CD4-positive, alpha-beta memory T cell (primary cell): ENCODE results near the gene TGIF2. TPM values are rescaled to one million over a fixed set of nuclear protein-coding genes. Genes with fewer than 3 reads are reported as not detected.
A peak's percentile ranks its signal among the peaks of the same experiment; 100 is the strongest.

Source experiments
- CTCF ChIA-PET: fragments of 350-600 bp; sonication (Branson Sonifier 250); formaldehyde crosslinking; loops from one replicate; lab custom pipeline; 2021; ENCODE audit warnings: inconsistent platforms; ENCODE audit not compliant: partially characterized antibody; lab: Charles Lee
- POLR2A ChIA-PET: fragments of 350-600 bp; sonication (Branson Sonifier 250); formaldehyde crosslinking; loops from one replicate; lab custom pipeline; 2021; ENCODE audit not compliant: partially characterized antibody; lab: Charles Lee
- DNase-seq, 5 donors: peaks; one replicate each; pipeline versions ENCODE4 v3.0.0 to v3.0.0-alpha.2; 2020 to 2022; ENCODE audit warnings: mixed read lengths in 1 of 5
- H3K27ac ChIP-seq: one replicate; pipeline ENCODE4 v1.7.0; 2013; ENCODE audit warnings: low read depth, low read length
- H3K27me3 ChIP-seq: 2 replicates; pipeline ENCODE4 v1.7.0; 2013; ENCODE audit warnings: mild to moderate bottlenecking, low read length, moderate library complexity; ENCODE audit not compliant: insufficient read depth
- H3K36me3 ChIP-seq: 2 replicates; pipeline ENCODE4 v1.7.0; 2013; ENCODE audit warnings: mild to moderate bottlenecking, low read length, moderate library complexity; ENCODE audit not compliant: insufficient read depth
- H3K4me1 ChIP-seq: 2 replicates; pipeline ENCODE4 v1.7.0; 2013; ENCODE audit warnings: mild to moderate bottlenecking, low read length, moderate library complexity; ENCODE audit not compliant: insufficient read depth
- H3K4me3 ChIP-seq, 2 donors: one replicate each; pipeline ENCODE4 v1.7.0; 2013; ENCODE audit warnings: low read length in 2 of 2, mild to moderate bottlenecking in 1 of 2
- H3K9me3 ChIP-seq, 2 donors: one replicate each; pipeline ENCODE4 v1.7.0; 2013; ENCODE audit warnings: low read length in 2 of 2, control low read depth in 1 of 2; ENCODE audit not compliant: control insufficient read depth in 1 of 2
- H3K27ac Mint-ChIP-seq, 7 donors: one replicate each; pipeline ENCODE4 v1.8.0; 2020 to 2021; ENCODE audit warnings: mixed read lengths in 7 of 7, mild to moderate bottlenecking in 6 of 7, inconsistent platforms in 3 of 7, moderate library complexity in 3 of 7
- H3K27me3 Mint-ChIP-seq, 2 donors: one replicate each; pipeline ENCODE4 v1.8.0; 2020 to 2021; ENCODE audit warnings: mixed read lengths in 2 of 2
- H3K36me3 Mint-ChIP-seq, 2 donors: one replicate each; pipeline ENCODE4 v1.8.0; 2020 to 2021; ENCODE audit warnings: mixed read lengths in 2 of 2, inconsistent platforms in 1 of 2, mild to moderate bottlenecking in 1 of 2
- H3K4me1 Mint-ChIP-seq, 4 donors: one replicate each; pipeline ENCODE4 v1.8.0; 2020 to 2021; ENCODE audit warnings: mixed read lengths in 4 of 4, mild to moderate bottlenecking in 1 of 4
- H3K4me3 Mint-ChIP-seq, 8 donors: one replicate each; pipeline ENCODE4 v1.8.0; 2020 to 2021; ENCODE audit warnings: mixed read lengths in 8 of 8, mild to moderate bottlenecking in 7 of 8, moderate library complexity in 6 of 8, inconsistent platforms in 3 of 8
- H3K9me3 Mint-ChIP-seq, 8 donors: one replicate each; pipeline ENCODE4 v1.8.0; 2020 to 2021; ENCODE audit warnings: mixed read lengths in 8 of 8, mild to moderate bottlenecking in 5 of 8, inconsistent platforms in 3 of 8, moderate library complexity in 1 of 8
- intact Hi-C: fragments of 100-400 bp; cut with micrococcal nuclease; formaldehyde crosslinking; loops from one replicate; pipeline ENCODE4 v1.15.1; 2023
- polyA plus RNA-seq, 2 donors: library from polyadenylated mRNA; unstranded; fragments of 300-500 nt; fragmentation: Illumina TruSeq; gene quantifications; one replicate each; pipeline ENCODE4 v1.2.3, GENCODE V29; 2021
- total RNA-seq, 2 experiments: library from RNA; stranded (reverse); gene quantifications; one replicate each; pipeline ENCODE4 v1.2.3, GENCODE V29; 2021

Gene TGIF2
- total and polyA plus RNA-seq, 4 experiments from 2014 or later, result 19.2 to 35.0 (median 28.2) TPM

DNA sequence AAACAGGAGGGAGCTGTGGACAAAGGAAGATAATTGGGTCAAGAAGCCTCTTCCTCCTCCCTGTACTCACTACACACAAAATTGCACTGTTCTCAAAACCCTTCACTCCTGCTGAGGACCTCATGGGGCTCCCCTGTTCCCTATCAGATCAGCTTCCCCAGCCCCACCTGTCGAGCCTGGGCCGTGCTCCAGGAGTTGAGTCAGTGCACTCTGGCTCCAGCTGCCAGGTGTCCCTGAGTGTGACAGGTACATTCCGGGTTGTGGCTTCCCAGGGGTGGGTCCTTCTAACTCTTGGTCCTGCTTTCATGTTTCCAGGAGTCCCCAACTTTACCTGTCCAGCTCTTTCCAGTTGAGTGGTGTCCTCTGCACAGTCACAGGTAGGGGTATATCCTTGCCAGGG lies 40.6 kb downstream of the TGIF2 start:
- intact Hi-C loops, result loop anchor here (2.0 to 5.0 kb wide), 3 partner anchors 118 to 273 kb away; no protein-coding TSS in a partner anchor
- no peak overlapping the region for H3K4me3 Mint-ChIP-seq
- Histone ChIP-seq H3K4me1 (peaks cover 15% of the 10 kb centered on the region), H3K27ac (no peak overlapping the region), H3K27me3 (no peaks in the 10 kb centered on the region), H3K9me3 (no peaks in the 10 kb centered on the region), H3K36me3 (peaks cover 56% of the 10 kb centered on the region), H3K4me3 (no peak overlapping the region)
- H3K27ac Mint-ChIP-seq, result peak overlapping the region in 6 of 7 donors; percentile 43 to 74 (median 58)
- peaks cover 25 to 65% of the 10 kb centered on the region in 2 donors for H3K36me3 Mint-ChIP-seq
- DNase-seq, result no peak
- ChIA-PET POLR2A (interaction anchor here (1.3 to 12.7 kb wide), 2 partner anchors 8 to 30 kb away, joined by 7 to 131 read pairs; partner anchors contain the start of genes RAB5IF and SLA2), CTCF (interaction anchor here (0.8 to 7.5 kb wide), 10 partner anchors 10 to 142 kb away, joined by 3 to 83 read pairs (median 4); partner anchors contain the start of genes NDRG3 and SLA2)
- no peaks in the 10 kb centered on the region for H3K9me3 Mint-ChIP-seq
- H3K4me1 Mint-ChIP-seq, result peaks cover 8 to 15% (median 10%) of the 10 kb centered on the region in 4 donors
- H3K27me3 Mint-ChIP-seq, result no peaks in the 10 kb centered on the region

DNA sequence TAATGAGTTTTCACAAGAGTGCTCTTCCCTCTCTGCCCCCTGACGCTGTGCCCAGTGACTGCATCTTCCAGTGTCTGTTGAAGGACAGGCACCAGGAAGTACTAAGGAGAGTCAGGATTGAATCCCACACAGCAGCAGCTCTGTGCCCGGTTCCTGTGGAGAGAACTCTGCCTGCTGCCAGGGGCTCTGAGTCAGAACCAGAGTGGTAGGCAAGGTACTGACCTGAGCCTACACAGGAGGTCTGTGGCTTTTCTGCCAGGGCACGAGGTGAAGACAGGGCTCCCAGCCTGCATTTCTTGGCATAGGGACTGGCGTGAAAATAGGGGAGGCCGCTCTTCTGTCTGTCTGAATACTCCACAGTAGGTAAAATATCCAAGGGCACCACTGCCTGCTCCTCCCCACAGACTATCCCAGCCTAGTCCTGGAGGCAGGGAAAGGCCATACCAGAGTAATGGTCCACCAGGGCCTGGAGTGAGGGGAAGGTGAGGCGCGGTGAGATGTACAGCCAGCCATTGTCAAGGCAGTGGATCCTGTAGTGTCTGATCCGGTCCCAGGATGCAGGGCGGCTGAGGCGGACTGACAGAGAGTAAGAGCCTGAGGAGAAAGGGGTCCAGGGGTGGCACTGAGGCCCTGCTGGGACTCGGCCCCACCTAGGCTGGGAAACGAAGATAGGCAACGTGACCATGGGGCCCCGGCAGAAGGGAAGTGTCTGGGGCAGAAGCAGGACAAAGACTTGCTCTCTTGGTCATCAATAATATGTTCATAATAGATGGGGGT lies 41.6 kb downstream of the TGIF2 start:
- Mint-ChIP-seq H3K9me3 (no peaks in the 10 kb centered on the region), H3K4me1 (peaks cover 8 to 15% (median 10%) of the 10 kb centered on the region in 4 donors), H3K27me3 (no peaks in the 10 kb centered on the region), H3K27ac (peak overlapping the region; percentile 35 to 75 (median 53)), H3K36me3 (peaks cover 25 to 56% of the 10 kb centered on the region in 2 donors), H3K4me3 (no peak overlapping the region)
- Histone ChIP-seq H3K27ac (no peak overlapping the region), H3K9me3 (no peaks in the 10 kb centered on the region), H3K4me3 (no peak overlapping the region), H3K4me1 (peaks cover 15% of the 10 kb centered on the region), H3K27me3 (no peaks in the 10 kb centered on the region), H3K36me3 (peaks cover 48% of the 10 kb centered on the region)
- DNase-seq, result no peak
- ChIA-PET CTCF (interaction anchor here (1.1 to 7.5 kb wide), 8 partner anchors 9 to 141 kb away, joined by 3 to 83 read pairs (median 5); partner anchors contain the start of gene SLA2), POLR2A (interaction anchor here (0.6 to 12.7 kb wide), 3 partner anchors 9 to 29 kb away, joined by 3 to 131 read pairs (median 7); partner anchors contain the start of genes RAB5IF and SLA2)
- intact Hi-C loops, result loop anchor here (5.0 kb wide), 1 partner anchor 117 kb away; no protein-coding TSS in a partner anchor

DNA sequence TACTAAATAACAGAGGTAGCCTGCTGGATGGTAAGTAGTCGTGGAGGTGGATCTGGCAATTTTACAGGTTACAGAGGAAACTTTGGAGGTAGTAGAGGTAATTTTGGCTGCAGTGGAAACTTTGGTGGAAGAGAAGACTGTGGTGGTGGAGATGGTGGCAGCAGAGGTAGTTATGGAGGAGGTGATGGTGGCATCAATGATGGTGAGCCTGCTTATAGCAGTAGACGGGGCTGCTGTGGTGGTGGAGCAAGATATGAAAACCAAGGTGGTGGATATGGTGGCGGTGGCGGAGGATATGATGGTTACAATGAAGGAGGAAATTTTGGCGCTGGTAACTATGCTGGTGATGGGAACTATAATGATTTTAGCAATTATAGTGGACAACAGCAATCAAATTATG lies 47.5 kb downstream of the TGIF2 start:
- Histone ChIP-seq H3K27me3 (no peaks in the 10 kb centered on the region), H3K36me3 (peaks cover 12% of the 10 kb centered on the region), H3K4me3 (no peak overlapping the region), H3K27ac (no peak overlapping the region), H3K4me1 (peaks cover 11% of the 10 kb centered on the region), H3K9me3 (no peaks in the 10 kb centered on the region)
- intact Hi-C loops, result no loop called here
- Mint-ChIP-seq H3K4me3 (no peak overlapping the region), H3K9me3 (no peaks in the 10 kb centered on the region), H3K27ac (peak overlapping the region; percentile 3 to 92 (median 73)), H3K4me1 (peaks cover 12 to 31% (median 21%) of the 10 kb centered on the region in 4 donors), H3K27me3 (no peaks in the 10 kb centered on the region), H3K36me3 (peaks cover 27 to 32% of the 10 kb centered on the region in 2 donors)
- CTCF ChIA-PET, result no interaction called here
- POLR2A ChIA-PET, result no interaction called here
- DNase-seq, result no peak

DNA sequence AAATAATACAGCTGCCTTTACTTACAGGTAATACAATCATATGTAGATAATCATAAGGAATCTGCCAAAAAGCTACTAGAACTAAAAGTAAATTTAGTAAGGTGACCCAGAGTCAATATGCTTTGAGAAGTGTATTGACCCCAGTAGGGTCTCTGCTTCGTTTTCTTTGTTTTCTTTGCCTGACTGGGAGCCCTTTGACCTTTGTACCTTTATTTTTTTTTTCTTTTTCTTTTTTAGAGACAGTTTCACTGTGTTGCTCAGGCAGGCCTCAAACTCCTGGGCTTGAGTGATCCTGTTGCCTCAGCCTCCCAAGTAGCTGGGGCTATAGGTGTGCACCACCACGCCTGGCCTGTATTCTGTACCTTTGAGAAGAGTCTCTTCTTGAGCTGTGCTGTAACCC lies 50.0 kb downstream of the TGIF2 start:
- CTCF ChIA-PET, result interaction anchor here (0.6 to 2.1 kb wide), 6 partner anchors 9 to 22 kb away, joined by 3 to 6 read pairs (median 4); partner anchors contain the start of genes RAB5IF and SLA2
- Histone ChIP-seq H3K4me1 (peaks cover 17% of the 10 kb centered on the region), H3K27me3 (no peaks in the 10 kb centered on the region), H3K4me3 (no peak overlapping the region), H3K27ac (no peak overlapping the region), H3K36me3 (peaks cover 22% of the 10 kb centered on the region), H3K9me3 (no peaks in the 10 kb centered on the region)
- peaks cover 37 to 50% of the 10 kb centered on the region in 2 donors for H3K36me3 Mint-ChIP-seq
- peaks cover 0 to 2% (median 0%) of the 10 kb centered on the region in 8 donors for H3K9me3 Mint-ChIP-seq
- peak overlapping the region; percentile 21 to 87 (median 43) for H3K27ac Mint-ChIP-seq
- H3K27me3 Mint-ChIP-seq, result no peaks in the 10 kb centered on the region
- POLR2A ChIA-PET, result interaction anchor here (0.6 to 2.2 kb wide), 3 partner anchors 15 to 65 kb away, joined by 3 to 8 read pairs (median 4); partner anchors contain the start of gene RAB5IF
- no peak for DNase-seq
- intact Hi-C loops, result no loop called here
- H3K4me1 Mint-ChIP-seq, result peaks cover 12 to 49% (median 29%) of the 10 kb centered on the region in 4 donors
- H3K4me3 Mint-ChIP-seq, result no peak overlapping the region

GRCh38 chr20:36624068-36624943 lies 50.9 kb downstream of the TGIF2 start:
- peak overlapping the region; percentile 34 to 87 (median 82) for H3K27ac Mint-ChIP-seq
- no peaks in the 10 kb centered on the region for H3K9me3 ChIP-seq
- peaks cover 22% of the 10 kb centered on the region for H3K36me3 ChIP-seq
- no peak for DNase-seq
- ChIA-PET POLR2A (interaction anchor here (1.8 to 2.2 kb wide), 2 partner anchors 16 to 18 kb away, joined by 4 to 8 read pairs; partner anchors contain the start of gene RAB5IF), CTCF (interaction anchor here (1.0 to 2.1 kb wide), 6 partner anchors 10 to 21 kb away, joined by 3 to 6 read pairs (median 4); partner anchors contain the start of genes RAB5IF and SLA2)
- no peak overlapping the region for H3K27ac ChIP-seq
- H3K36me3 Mint-ChIP-seq, result peaks cover 37 to 53% of the 10 kb centered on the region in 2 donors
- H3K27me3 Mint-ChIP-seq, result no peaks in the 10 kb centered on the region
- peak overlapping the region in 2 of 8 donors; percentile 1 to 59 for H3K4me3 Mint-ChIP-seq
- peaks cover 12 to 55% (median 34%) of the 10 kb centered on the region in 4 donors for H3K4me1 Mint-ChIP-seq
- peaks cover 26% of the 10 kb centered on the region for H3K4me1 ChIP-seq
- no peak overlapping the region for H3K4me3 ChIP-seq
- no peaks in the 10 kb centered on the region for H3K27me3 ChIP-seq
- intact Hi-C loops, result no loop called here
- H3K9me3 Mint-ChIP-seq, result peaks cover 0 to 2% (median 0%) of the 10 kb centered on the region in 8 donors

DNA sequence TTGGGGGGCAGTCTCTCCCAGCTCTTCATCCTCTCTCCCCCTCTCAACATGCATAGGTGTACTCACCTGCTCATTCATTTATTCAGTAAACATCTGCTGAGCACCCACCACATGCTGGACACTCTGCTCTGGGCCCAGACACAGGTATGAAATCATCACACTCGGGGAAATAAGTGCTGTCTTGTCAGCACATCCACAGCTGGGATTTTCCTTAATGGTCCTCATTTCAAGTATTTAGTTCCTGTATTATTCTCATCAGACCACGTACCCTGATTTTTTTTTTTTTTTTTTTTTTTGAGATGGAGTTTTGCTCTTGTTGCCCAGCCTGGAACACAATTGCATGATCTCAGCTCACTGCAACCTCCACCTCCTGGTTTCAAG lies 51.5 kb downstream of the TGIF2 start:
- no peak overlapping the region for H3K27ac ChIP-seq
- Mint-ChIP-seq H3K9me3 (peaks cover 0 to 2% (median 0%) of the 10 kb centered on the region in 8 donors), H3K27ac (peak overlapping the region in 6 of 7 donors; percentile 34 to 87 (median 74)), H3K36me3 (peaks cover 41 to 57% of the 10 kb centered on the region in 2 donors), H3K4me1 (peaks cover 17 to 61% (median 39%) of the 10 kb centered on the region in 4 donors), H3K27me3 (no peaks in the 10 kb centered on the region), H3K4me3 (no peak overlapping the region)
- peaks cover 22% of the 10 kb centered on the region for H3K36me3 ChIP-seq
- ChIA-PET CTCF (interaction anchor here (0.7 to 2.1 kb wide), 6 partner anchors 8 to 21 kb away, joined by 3 to 6 read pairs (median 4); partner anchors contain the start of genes RAB5IF and SLA2), POLR2A (interaction anchor here (1.8 to 2.2 kb wide), 2 partner anchors 16 to 19 kb away, joined by 4 to 8 read pairs; partner anchors contain the start of gene RAB5IF)
- intact Hi-C loops, result no loop called here
- H3K4me1 ChIP-seq, result peaks cover 32% of the 10 kb centered on the region
- no peak for DNase-seq
- H3K9me3 ChIP-seq, result no peaks in the 10 kb centered on the region
- H3K4me3 ChIP-seq, result no peak overlapping the region
- H3K27me3 ChIP-seq, result no peaks in the 10 kb centered on the region
